ENCODE data around the gene LENG9.

GRCh38 chr19:54425382-54425723, 38.2 kb downstream of the LENG9 start:
- no peak for TF ChIP-seq HOXA7 (CRISPR knock-in tag; IDR thresholded peaks at IDR 0.05)
- no peak for TF ChIP-seq SUZ12 (IDR thresholded peaks at IDR 0.05; ENCODE audit: low read depth, low read length)
- no peak for TF ChIP-seq STAT6 (CRISPR knock-in tag; IDR thresholded peaks at IDR 0.05; ENCODE audit: borderline replicate concordance)
- TF ChIP-seq ARID2 (CRISPR knock-in tag; IDR thresholded peaks at IDR 0.05; ENCODE audit: borderline replicate concordance): no peak
- TF ChIP-seq SIN3A (IDR thresholded peaks at IDR 0.05; ENCODE audit: borderline replicate concordance, low read depth, low read length): no peak
- TF ChIP-seq YY1 (IDR thresholded peaks at IDR 0.05; ENCODE audit: insufficient read depth, insufficient replicate concordance, low read depth, low read length): no peak
- no peak for TF ChIP-seq NFE2L2 (IDR thresholded peaks at IDR 0.05; ENCODE audit: low read length)
- TF ChIP-seq FIP1L1 (IDR thresholded peaks at IDR 0.05; ENCODE audit: borderline replicate concordance, insufficient read depth, low read depth, low read length): no peak
- no peak for TF ChIP-seq HNRNPUL1 (IDR thresholded peaks at IDR 0.05; ENCODE audit: low read depth, low read length)
- TF ChIP-seq NFYB (CRISPR knock-in tag; IDR thresholded peaks at IDR 0.05): no peak
- TF ChIP-seq NR2C2 (CRISPR knock-in tag; IDR thresholded peaks at IDR 0.05; ENCODE audit: borderline replicate concordance): no peak
- no peak for TF ChIP-seq CTCF (CRISPR knock-in tag; IDR thresholded peaks at IDR 0.05)
- TF ChIP-seq REST (IDR thresholded peaks at IDR 0.05; ENCODE audit: borderline replicate concordance in 1 of 2, low read depth in 1 of 2, low read length in 2 of 2): no peak

Data from HepG2 (cell line).